Astrocyte (in vitro differentiated cells and primary cell): ENCODE measurements around the gene DDO. TPM values are rescaled to one million over a fixed set of nuclear protein-coding genes. Genes with fewer than 3 reads are reported as not detected.

Experiments
- DNase-seq: peaks from one replicate; pipeline ENCODE4 v3.0.0-alpha.2; 2010; ENCODE audit warnings: low read depth
- FAIRE-seq: peaks from 2 replicates; lab custom pipeline; 2011; peaks lifted over from hg19 to GRCh38; lab: Jason Lieb, UNC
- H2AFZ ChIP-seq: 2 replicates; pipeline ENCODE4 v1.6.0; 2012; ENCODE audit warnings: low read depth, low read length, inconsistent platforms
- H3K27ac ChIP-seq: 2 replicates; pipeline ENCODE4 v1.5.1; 2011; ENCODE audit warnings: low read depth, low read length, inconsistent platforms
- H3K27me3 ChIP-seq: 2 replicates; pipeline ENCODE4 v1.6.0; 2011; ENCODE audit warnings: low read length, inconsistent platforms; ENCODE audit not compliant: insufficient read depth
- H3K36me3 ChIP-seq: 2 replicates; pipeline ENCODE4 v1.5.1; 2011; ENCODE audit warnings: low read length, inconsistent platforms; ENCODE audit not compliant: insufficient read depth
- H3K4me1 ChIP-seq: 2 replicates; pipeline ENCODE4 v1.5.1; 2011; ENCODE audit warnings: low read length, inconsistent platforms; ENCODE audit not compliant: insufficient read depth
- H3K4me2 ChIP-seq: 2 replicates; pipeline ENCODE4 v1.6.0; 2012; ENCODE audit warnings: low read length, inconsistent platforms
- H3K4me3 ChIP-seq: 2 replicates; pipeline ENCODE4 v1.5.1; 2011; ENCODE audit warnings: low read depth, mild to moderate bottlenecking, low read length, inconsistent platforms; ENCODE audit not compliant: insufficient read depth
- H3K79me2 ChIP-seq: 2 replicates; pipeline ENCODE4 v1.6.0; 2012; ENCODE audit warnings: mild to moderate bottlenecking, low read length, inconsistent platforms; ENCODE audit not compliant: insufficient read depth
- H3K9ac ChIP-seq: 2 replicates; pipeline ENCODE4 v1.6.0; 2012; ENCODE audit warnings: mild to moderate bottlenecking, low read length, inconsistent platforms
- H3K9me3 ChIP-seq: 2 replicates; pipeline ENCODE4 v1.5.1; 2012; ENCODE audit warnings: low read depth, mild to moderate bottlenecking, low read length, inconsistent platforms; ENCODE audit not compliant: insufficient read depth
- H4K20me1 ChIP-seq: 2 replicates; pipeline ENCODE4 v1.6.0; 2012; ENCODE audit warnings: low read length, inconsistent platforms; ENCODE audit not compliant: insufficient read depth
- H3K27ac Mint-ChIP-seq: one replicate; pipeline ENCODE4 v1.8.0; 2021; ENCODE audit warnings: mild to moderate bottlenecking, mixed read lengths; ENCODE audit not compliant: unreplicated experiment
- H3K27me3 Mint-ChIP-seq: one replicate; pipeline ENCODE4 v1.8.0; 2021; ENCODE audit warnings: low read depth, mixed read lengths; ENCODE audit not compliant: unreplicated experiment
- H3K36me3 Mint-ChIP-seq: one replicate; pipeline ENCODE4 v1.8.0; 2021; ENCODE audit warnings: low read depth, mixed read lengths; ENCODE audit not compliant: unreplicated experiment
- H3K4me1 Mint-ChIP-seq: one replicate; pipeline ENCODE4 v1.8.0; 2021; ENCODE audit warnings: low read depth, mixed read lengths; ENCODE audit not compliant: unreplicated experiment
- H3K4me3 Mint-ChIP-seq: one replicate; pipeline ENCODE4 v1.8.0; 2021; ENCODE audit warnings: mild to moderate bottlenecking, moderate library complexity, mixed read lengths; ENCODE audit not compliant: unreplicated experiment
- H3K9me3 Mint-ChIP-seq: one replicate; pipeline ENCODE4 v1.8.0; 2021; ENCODE audit warnings: mild to moderate bottlenecking, mixed read lengths; ENCODE audit not compliant: unreplicated experiment
- EZH2 ChIP-seq: IDR thresholded peaks from 2 replicates; pipeline ENCODE4 v1.6.1; 2012; ENCODE audit warnings: mild to moderate bottlenecking, low read length, inconsistent platforms; ENCODE audit not compliant: insufficient read depth
- total RNA-seq: library from RNA; stranded (reverse); gene quantifications from 2 replicates; pipeline ENCODE4 v1.2.1, GENCODE V29; 2021
- TF ChIP-seq, protein P1 (sequence below): IDR thresholded peaks from 2 replicates; pipeline ENCODE4 v1.5.1; 2011; ENCODE audit warnings: low read depth, mild to moderate bottlenecking, inconsistent platforms, low read length, moderate library complexity; ENCODE audit not compliant: insufficient read depth

Gene DDO
- total RNA-seq, 1 donor from 2014 or later = not detected

DNA sequence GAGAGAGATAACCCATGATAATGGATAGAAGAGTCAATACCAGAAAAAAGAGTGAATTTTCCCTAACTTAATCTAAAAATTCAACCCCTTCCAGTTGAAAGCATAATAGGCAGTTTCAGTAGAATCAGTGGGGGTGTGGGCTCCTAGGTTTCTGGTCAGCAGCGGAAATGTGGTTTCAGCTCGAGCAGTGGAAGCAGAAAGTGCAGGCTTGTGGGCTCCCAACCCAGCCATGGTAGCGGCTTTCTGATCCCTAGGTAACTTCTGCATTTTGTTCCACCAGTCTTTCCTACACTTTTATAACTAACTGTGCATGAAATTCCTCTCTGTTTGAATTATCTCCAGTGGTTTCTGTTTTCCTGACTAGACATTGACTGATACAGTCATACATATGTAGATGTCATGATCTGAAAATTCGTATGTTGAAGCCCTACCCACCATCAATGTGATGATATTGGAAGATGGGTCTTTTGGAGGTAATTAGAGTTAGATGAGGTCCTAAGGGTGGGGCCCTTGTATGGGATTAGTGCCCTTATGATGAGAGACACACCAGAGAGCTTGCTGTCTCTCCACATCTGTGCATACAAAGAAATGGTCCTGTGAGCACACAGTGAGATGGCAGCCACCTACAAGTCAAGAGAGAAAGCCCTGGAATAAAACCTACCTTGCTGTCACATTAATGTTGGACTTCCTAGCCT, 6.5 kb upstream of the DDO start:
- no peak overlapping the region for H3K27ac Mint-ChIP-seq
- H2AFZ ChIP-seq = no peak overlapping the region
- no peaks in the 10 kb centered on the region for H3K36me3 ChIP-seq
- TF ChIP-seq, protein P1, sequence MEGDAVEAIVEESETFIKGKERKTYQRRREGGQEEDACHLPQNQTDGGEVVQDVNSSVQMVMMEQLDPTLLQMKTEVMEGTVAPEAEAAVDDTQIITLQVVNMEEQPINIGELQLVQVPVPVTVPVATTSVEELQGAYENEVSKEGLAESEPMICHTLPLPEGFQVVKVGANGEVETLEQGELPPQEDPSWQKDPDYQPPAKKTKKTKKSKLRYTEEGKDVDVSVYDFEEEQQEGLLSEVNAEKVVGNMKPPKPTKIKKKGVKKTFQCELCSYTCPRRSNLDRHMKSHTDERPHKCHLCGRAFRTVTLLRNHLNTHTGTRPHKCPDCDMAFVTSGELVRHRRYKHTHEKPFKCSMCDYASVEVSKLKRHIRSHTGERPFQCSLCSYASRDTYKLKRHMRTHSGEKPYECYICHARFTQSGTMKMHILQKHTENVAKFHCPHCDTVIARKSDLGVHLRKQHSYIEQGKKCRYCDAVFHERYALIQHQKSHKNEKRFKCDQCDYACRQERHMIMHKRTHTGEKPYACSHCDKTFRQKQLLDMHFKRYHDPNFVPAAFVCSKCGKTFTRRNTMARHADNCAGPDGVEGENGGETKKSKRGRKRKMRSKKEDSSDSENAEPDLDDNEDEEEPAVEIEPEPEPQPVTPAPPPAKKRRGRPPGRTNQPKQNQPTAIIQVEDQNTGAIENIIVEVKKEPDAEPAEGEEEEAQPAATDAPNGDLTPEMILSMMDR = no peak
- TF ChIP-seq EZH2 = no peak
- H3K27me3 Mint-ChIP-seq = peaks cover 23% of the 10 kb centered on the region
- H3K4me2 ChIP-seq = no peak overlapping the region
- no peak overlapping the region for H3K9ac ChIP-seq
- no peaks in the 10 kb centered on the region for H3K4me1 Mint-ChIP-seq
- no peak overlapping the region for H3K4me3 Mint-ChIP-seq
- H3K79me2 ChIP-seq = no peaks in the 10 kb centered on the region
- H3K4me3 ChIP-seq = no peak overlapping the region
- no peaks in the 10 kb centered on the region for H4K20me1 ChIP-seq
- H3K27me3 ChIP-seq = peaks cover 11% of the 10 kb centered on the region
- peaks cover 3% of the 10 kb centered on the region for H3K9me3 Mint-ChIP-seq
- no peak overlapping the region for H3K27ac ChIP-seq
- no peaks in the 10 kb centered on the region for H3K36me3 Mint-ChIP-seq
- DNase-seq (no peak), FAIRE-seq (no peak)
- H3K4me1 ChIP-seq = no peaks in the 10 kb centered on the region
- peaks cover 4% of the 10 kb centered on the region for H3K9me3 ChIP-seq

DNA sequence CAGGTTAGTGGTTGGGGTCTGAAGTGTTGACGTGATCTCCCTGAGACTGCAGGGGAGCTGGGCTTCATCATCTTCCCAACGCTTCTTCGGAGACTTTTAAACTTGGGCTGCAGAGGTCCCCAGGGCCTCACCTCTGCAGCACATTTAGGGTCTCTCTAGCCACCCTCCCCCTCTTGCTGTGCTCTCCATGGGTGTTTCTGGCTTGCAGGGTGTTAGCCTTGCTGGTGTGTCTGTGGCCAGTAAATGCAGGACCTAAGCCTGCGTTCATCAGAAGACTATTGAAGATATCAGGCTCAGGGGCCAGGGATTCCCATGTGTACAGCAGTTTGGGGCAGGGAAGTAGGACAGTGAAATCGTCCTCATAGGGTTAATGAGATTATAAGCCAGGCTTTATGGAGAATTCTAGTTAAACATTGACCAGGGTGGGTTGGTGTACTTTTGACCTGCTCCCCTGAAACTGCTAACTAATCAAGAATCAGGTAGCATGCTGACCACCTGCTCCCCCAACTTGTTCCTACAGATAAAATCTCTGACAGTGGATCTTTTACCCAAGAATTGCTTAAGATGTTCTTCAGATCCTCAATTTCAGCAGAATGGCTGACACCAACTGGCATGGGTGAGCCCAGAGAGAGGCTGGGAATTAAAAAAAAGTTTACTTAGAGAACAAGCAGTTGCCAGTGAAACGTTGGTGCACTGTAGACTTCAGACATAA, 3.8 kb upstream of the DDO start:
- FAIRE-seq (no peak), DNase-seq (no peak)
- Histone ChIP-seq H3K9ac (no peak overlapping the region), H3K4me3 (no peak overlapping the region), H3K27ac (no peak overlapping the region), H3K9me3 (peaks cover 4% of the 10 kb centered on the region), H3K4me1 (no peaks in the 10 kb centered on the region), H2AFZ (no peak overlapping the region), H3K4me2 (no peak overlapping the region), H3K79me2 (no peaks in the 10 kb centered on the region), H3K27me3 (peaks cover 3% of the 10 kb centered on the region), H3K36me3 (no peaks in the 10 kb centered on the region), H4K20me1 (no peaks in the 10 kb centered on the region)
- H3K9me3 Mint-ChIP-seq = peaks cover 3% of the 10 kb centered on the region
- H3K27me3 Mint-ChIP-seq = peaks cover 11% of the 10 kb centered on the region
- H3K4me1 Mint-ChIP-seq = no peaks in the 10 kb centered on the region
- H3K27ac Mint-ChIP-seq = no peak overlapping the region
- H3K36me3 Mint-ChIP-seq = peaks cover 2% of the 10 kb centered on the region
- H3K4me3 Mint-ChIP-seq = no peak overlapping the region
- no peak for TF ChIP-seq EZH2
- TF ChIP-seq, protein P1 = no peak

DNA sequence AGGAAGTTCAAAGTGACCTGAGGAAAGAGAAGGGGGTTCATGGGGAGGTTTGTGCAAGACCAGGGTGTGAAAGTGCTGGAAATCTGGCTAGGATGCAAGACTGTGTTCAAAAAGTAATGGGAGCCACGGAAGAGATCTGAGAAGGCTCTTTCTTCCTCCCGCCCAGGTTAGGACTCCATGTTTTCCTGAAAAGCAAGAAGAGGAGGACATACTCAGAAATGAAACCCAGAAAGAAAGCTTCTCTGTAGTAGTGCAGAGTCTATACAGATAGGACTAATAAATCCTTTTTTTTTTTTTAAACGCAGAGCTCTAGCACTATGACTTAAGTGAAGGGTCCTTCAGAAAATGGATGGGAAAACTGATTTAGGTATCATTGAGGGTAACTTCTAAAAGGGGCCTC, 3.2 kb upstream of the DDO start:
- H3K36me3 ChIP-seq = no peaks in the 10 kb centered on the region
- FAIRE-seq = no peak

More for the DNA sequence above, 3.2 kb upstream of the DDO start:
- Mint-ChIP-seq H3K27ac (no peak overlapping the region), H3K9me3 (peaks cover 3% of the 10 kb centered on the region), H3K4me3 (no peak overlapping the region), H3K27me3 (peaks cover 9% of the 10 kb centered on the region), H3K4me1 (no peaks in the 10 kb centered on the region), H3K36me3 (peaks cover 2% of the 10 kb centered on the region)
- Histone ChIP-seq H4K20me1 (no peaks in the 10 kb centered on the region), H3K27ac (no peak overlapping the region), H3K9me3 (peaks cover 4% of the 10 kb centered on the region), H3K4me1 (no peaks in the 10 kb centered on the region), H2AFZ (no peak overlapping the region), H3K79me2 (no peaks in the 10 kb centered on the region), H3K4me3 (no peak overlapping the region), H3K27me3 (peaks cover 3% of the 10 kb centered on the region), H3K9ac (no peak overlapping the region), H3K4me2 (no peak overlapping the region)
- no peak for DNase-seq
- TF ChIP-seq EZH2 = no peak
- TF ChIP-seq, protein P1 = no peak
